ENCODE results near the gene TMEM169. TPM values are rescaled to one million over a fixed set of nuclear protein-coding genes. Genes with fewer than 3 reads are reported as not detected.
"Not testable (repeated sequence)": the region's sequence is repeated elsewhere in the genome, so short reads cannot be mapped to it uniquely, and the experiment has no call there.

The TMEM169 gene
- total RNA-seq, 1 donor from 2014 or later = 29.7 TPM

GRCh38 chr2:216074794-216075193 is 6.9 kb upstream of the TMEM169 start:
- DNase-seq (ENCODE audit: low read depth, low spot score) = no peak
- Mint-ChIP-seq H3K27me3 (ENCODE audit: low read depth) (no peaks in the 10 kb centered on the region), H3K4me3 (peak overlapping the region; percentile 29), H3K4me1 (peaks cover 9% of the 10 kb centered on the region), H3K9me3 (no peaks in the 10 kb centered on the region), H3K36me3 (ENCODE audit: low read depth) (peaks cover 2% of the 10 kb centered on the region), H3K27ac (ENCODE audit: unreplicated experiment) (no peak overlapping the region)
- TF ChIP-seq, protein P1, sequence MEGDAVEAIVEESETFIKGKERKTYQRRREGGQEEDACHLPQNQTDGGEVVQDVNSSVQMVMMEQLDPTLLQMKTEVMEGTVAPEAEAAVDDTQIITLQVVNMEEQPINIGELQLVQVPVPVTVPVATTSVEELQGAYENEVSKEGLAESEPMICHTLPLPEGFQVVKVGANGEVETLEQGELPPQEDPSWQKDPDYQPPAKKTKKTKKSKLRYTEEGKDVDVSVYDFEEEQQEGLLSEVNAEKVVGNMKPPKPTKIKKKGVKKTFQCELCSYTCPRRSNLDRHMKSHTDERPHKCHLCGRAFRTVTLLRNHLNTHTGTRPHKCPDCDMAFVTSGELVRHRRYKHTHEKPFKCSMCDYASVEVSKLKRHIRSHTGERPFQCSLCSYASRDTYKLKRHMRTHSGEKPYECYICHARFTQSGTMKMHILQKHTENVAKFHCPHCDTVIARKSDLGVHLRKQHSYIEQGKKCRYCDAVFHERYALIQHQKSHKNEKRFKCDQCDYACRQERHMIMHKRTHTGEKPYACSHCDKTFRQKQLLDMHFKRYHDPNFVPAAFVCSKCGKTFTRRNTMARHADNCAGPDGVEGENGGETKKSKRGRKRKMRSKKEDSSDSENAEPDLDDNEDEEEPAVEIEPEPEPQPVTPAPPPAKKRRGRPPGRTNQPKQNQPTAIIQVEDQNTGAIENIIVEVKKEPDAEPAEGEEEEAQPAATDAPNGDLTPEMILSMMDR (conservative IDR thresholded peaks at IDR 0.05) = no peak

- TF ChIP-seq, protein P1 (conservative IDR thresholded peaks at IDR 0.05) = no peak
- Mint-ChIP-seq H3K9me3 (no peaks in the 10 kb centered on the region), H3K27me3 (ENCODE audit: low read depth) (no peaks in the 10 kb centered on the region), H3K4me3 (peak overlapping the region; percentile 25), H3K27ac (ENCODE audit: unreplicated experiment) (no peak overlapping the region), H3K36me3 (ENCODE audit: low read depth) (peaks cover 2% of the 10 kb centered on the region), H3K4me1 (peaks cover 13% of the 10 kb centered on the region)
- DNase-seq (ENCODE audit: low read depth, low spot score) = no peak
These were observed 5.9 kb upstream of the TMEM169 start for GRCh38 chr2:216075510-216076485.

DNA sequence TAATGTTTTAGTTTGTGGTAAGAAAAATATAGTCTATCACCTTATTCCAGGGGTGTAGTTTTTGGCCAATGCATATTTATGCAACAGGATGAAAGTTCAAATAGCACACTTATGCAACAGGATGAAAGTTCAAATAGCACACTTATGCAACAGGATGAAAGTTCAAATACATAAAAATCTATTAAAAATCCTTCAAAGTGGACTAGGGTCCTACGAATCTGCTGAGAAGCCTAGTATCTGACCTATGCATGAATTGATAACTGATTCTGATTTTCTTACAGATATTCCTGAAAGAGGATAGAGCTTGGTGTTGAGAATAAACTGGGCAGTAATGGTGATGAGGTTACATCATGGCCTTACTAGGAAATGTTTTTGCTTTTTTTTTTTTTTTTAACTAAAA is 2.9 kb upstream of the TMEM169 start:
- Mint-ChIP-seq H3K9me3 (no peaks in the 10 kb centered on the region), H3K4me1 (peaks cover 36% of the 10 kb centered on the region), H3K4me3 (peak overlapping the region; percentile 42), H3K27ac (ENCODE audit: unreplicated experiment) (no peak overlapping the region), H3K27me3 (ENCODE audit: low read depth) (no peaks in the 10 kb centered on the region), H3K36me3 (ENCODE audit: low read depth) (peaks cover under 1% of the 10 kb centered on the region)
- TF ChIP-seq, protein P1 (conservative IDR thresholded peaks at IDR 0.05) = no peak
- no peak for DNase-seq (ENCODE audit: low read depth, low spot score)

DNA sequence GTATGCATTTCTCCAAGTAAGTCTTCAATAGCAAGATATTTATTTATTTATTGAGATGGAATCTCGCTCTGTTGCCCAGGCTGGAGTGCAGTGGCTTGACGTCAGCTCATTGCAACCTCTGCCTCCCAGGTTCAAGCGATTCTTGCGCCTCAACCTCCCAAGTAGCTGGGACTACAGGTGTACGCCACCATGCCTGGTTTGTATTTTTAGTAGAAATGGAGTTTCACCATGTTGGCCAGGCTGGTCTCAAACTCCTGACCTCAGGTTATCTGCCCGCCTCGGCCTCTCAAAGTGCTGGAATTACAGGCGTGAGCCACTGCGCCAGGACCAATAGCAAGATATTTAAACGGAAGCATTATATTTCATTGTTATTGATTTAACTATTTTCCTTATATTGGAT is 1.7 kb upstream of the TMEM169 start:
- H3K27ac Mint-ChIP-seq (ENCODE audit: unreplicated experiment); H3K27me3 Mint-ChIP-seq (ENCODE audit: low read depth); H3K36me3 Mint-ChIP-seq (ENCODE audit: low read depth); DNase-seq (ENCODE audit: low read depth, low spot score); H3K9me3 Mint-ChIP-seq: not testable (repeated sequence)
- peak overlapping the region; percentile 24 for H3K4me3 Mint-ChIP-seq
- peaks cover 48% of the 10 kb centered on the region for H3K4me1 Mint-ChIP-seq

DNA sequence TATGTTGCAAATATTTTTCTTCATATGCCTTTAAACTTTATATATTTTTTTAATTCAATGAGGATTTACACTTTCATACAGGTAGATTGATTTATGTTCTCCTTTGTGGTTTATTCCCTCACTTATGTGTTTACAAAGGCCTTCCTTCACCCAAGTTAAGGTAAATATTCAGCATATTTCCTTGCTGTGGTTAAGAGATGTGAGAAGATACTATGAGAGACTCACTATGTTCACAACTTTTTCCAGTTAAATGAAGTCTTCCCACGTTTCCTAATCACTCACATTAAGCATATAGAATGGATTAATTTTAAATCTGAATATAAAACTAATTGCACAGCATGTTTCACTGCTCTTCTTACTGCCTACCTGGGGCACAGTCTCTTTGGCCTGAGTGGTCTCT is 707 bp upstream of the TMEM169 start:
- no peak for DNase-seq (ENCODE audit: low read depth, low spot score)
- Mint-ChIP-seq H3K36me3 (ENCODE audit: low read depth) (no peaks in the 10 kb centered on the region), H3K27me3 (ENCODE audit: low read depth) (no peaks in the 10 kb centered on the region), H3K27ac (ENCODE audit: unreplicated experiment) (peak overlapping the region; percentile 83), H3K4me1 (peaks cover 47% of the 10 kb centered on the region), H3K9me3 (no peaks in the 10 kb centered on the region), H3K4me3 (peak overlapping the region; percentile 86)
- TF ChIP-seq, protein P1 (conservative IDR thresholded peaks at IDR 0.05) = no peak

DNA sequence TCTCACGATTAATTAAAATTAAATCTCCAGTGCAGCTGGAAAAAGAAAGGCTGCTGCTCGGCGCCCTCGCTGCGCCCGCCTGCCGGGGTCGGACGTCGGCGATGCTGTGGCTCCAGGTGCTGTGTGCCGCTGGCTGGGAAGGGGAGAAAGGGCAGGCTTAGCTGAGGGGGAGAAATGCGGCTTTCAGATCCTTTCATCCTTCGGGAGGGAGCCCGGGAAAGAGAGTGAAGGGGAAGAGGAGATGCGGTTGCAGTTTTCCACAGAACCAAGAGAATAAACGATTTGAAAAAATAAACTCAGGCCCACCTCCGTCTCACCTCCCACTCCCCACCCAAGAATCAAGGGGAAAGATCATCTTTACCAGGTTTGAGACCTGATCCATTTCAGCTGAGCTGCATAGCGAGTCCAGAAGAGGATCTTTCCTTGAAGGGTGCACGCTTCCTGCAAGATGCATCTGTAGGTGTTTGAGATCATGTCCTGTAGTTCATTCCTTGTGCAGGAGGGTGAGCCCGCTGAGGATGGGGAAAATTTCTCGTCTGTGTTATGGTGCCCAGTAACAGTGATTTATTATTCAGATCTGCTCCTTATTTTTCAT is 495 bp downstream of the TMEM169 start:
- Mint-ChIP-seq H3K4me1 (peaks cover 57% of the 10 kb centered on the region), H3K9me3 (no peaks in the 10 kb centered on the region), H3K27ac (ENCODE audit: unreplicated experiment) (peak overlapping the region; percentile 98), H3K27me3 (ENCODE audit: low read depth) (no peaks in the 10 kb centered on the region), H3K36me3 (ENCODE audit: low read depth) (peaks cover 4% of the 10 kb centered on the region), H3K4me3 (peak overlapping the region; percentile 86)
- TF ChIP-seq, protein P1 (conservative IDR thresholded peaks at IDR 0.05) = no peak
- no peak for DNase-seq (ENCODE audit: low read depth, low spot score)

Measured in neural crest cell (in vitro differentiated cells).